Hematopoietic multipotent progenitor cell (in vitro differentiated cells): ENCODE data around the gene RHBDD3. TPM values are rescaled to one million over a fixed set of nuclear protein-coding genes. Genes with fewer than 3 reads are reported as not detected.
"Not testable (repeated sequence)": the region's sequence is repeated elsewhere in the genome, so short reads cannot be mapped to it uniquely, and the experiment has no call there.

Experiments used
- DNase-seq, 3 donors: peaks; one replicate each; pipeline ENCODE4 v3.0.0-alpha.2; 2011 to 2015; ENCODE audit warnings: low read depth in 2 of 3, low spot score in 2 of 3
- total RNA-seq: library from RNA; depleted of rRNA; stranded (reverse); fragments of >200 nt; gene quantifications from one replicate; pipeline ENCODE4 v1.2.3, GENCODE V29; 2012

RHBDD3 gene
- total RNA-seq, 1 donor = 26.1 TPM

- DNase-seq = no peak
Observed at GRCh38 chr22:29253561-29254285, 14.1 kb downstream of the RHBDD3 start.

GRCh38 chr22:29251981-29252911 lies 15.5 kb downstream of the RHBDD3 start:
- no peak for DNase-seq

GRCh38 chr22:29251265-29251664 lies 16.5 kb downstream of the RHBDD3 start:
- DNase-seq = no peak

- DNase-seq = not testable (repeated sequence)
Observed at GRCh38 chr22:29247891-29248290, 19.9 kb downstream of the RHBDD3 start.

- DNase-seq = peak; percentile 35 to 78 (median 67)
Observed at GRCh38 chr22:29245626-29246385, 22.0 kb downstream of the RHBDD3 start.

GRCh38 chr22:29244785-29245625 lies 22.8 kb downstream of the RHBDD3 start:
- DNase-seq = no peak

GRCh38 chr22:29243874-29244446 lies 23.8 kb downstream of the RHBDD3 start:
- DNase-seq = no peak

GRCh38 chr22:29240481-29240880 lies 27.3 kb downstream of the RHBDD3 start:
- not testable (repeated sequence) for DNase-seq

GRCh38 chr22:29233277-29233877 lies 34.4 kb downstream of the RHBDD3 start:
- DNase-seq = no peak

GRCh38 chr22:29231971-29232959 lies 35.5 kb downstream of the RHBDD3 start:
- DNase-seq = no peak

GRCh38 chr22:29230972-29231875 lies 36.6 kb downstream of the RHBDD3 start:
- DNase-seq = no peak

- DNase-seq = no peak
Observed at GRCh38 chr22:29226351-29226981, 41.3 kb downstream of the RHBDD3 start.

- peak in 1 of 3 donors; percentile 78 for DNase-seq
Observed at GRCh38 chr22:29225422-29226090, 42.2 kb downstream of the RHBDD3 start.

- no peak for DNase-seq
Observed at GRCh38 chr22:29224859-29225410, 42.8 kb downstream of the RHBDD3 start.

- no peak for DNase-seq
Observed at GRCh38 chr22:29224121-29224858, 43.5 kb downstream of the RHBDD3 start.
